HG03558 (cell line): Measurements from ENCODE around the gene CDH4.
"Not testable (repeated sequence)": the region's sequence is repeated elsewhere in the genome, so short reads cannot be mapped to it uniquely, and the experiment has no call there.

ENCODE experiments used
- ATAC-seq: cut with Tn5 transposase; IDR thresholded peaks from one replicate; pipeline ENCODE4 v1.9.1; 2021; ENCODE audit warnings: moderate number of reproducible peaks; ENCODE audit not compliant: unreplicated experiment; ENCODE audit errors: extremely low read depth

Gene CDH4

GRCh38 chr20:61447952-61448351 lies 195.9 kb downstream of the CDH4 start:
- no peak for ATAC-seq

DNA sequence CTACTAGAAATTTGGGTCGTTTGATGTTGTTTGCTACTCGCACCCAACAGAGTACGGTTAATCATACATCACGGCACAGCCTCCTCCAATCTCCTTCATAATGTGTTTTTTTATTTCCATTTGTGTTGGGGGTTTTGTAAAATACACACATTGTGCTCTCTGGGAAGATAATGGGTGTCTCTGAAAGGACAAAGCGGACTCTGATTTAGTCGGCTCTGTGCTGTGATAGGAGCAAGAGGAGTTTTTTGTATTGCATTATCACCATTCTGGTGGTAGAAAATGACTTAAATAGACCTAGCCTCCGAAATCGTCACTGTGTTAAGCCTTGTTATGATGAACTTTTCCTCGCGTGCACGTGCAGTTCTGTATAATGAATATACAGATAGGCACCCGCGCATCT lies 196.3 kb downstream of the CDH4 start:
- no peak for ATAC-seq

GRCh38 chr20:61449057-61449609 lies 197.1 kb downstream of the CDH4 start:
- no peak for ATAC-seq

GRCh38 chr20:61449916-61450315 lies 197.9 kb downstream of the CDH4 start:
- no peak for ATAC-seq

GRCh38 chr20:61450549-61450948 lies 198.5 kb downstream of the CDH4 start:
- ATAC-seq, result no peak

- no peak for ATAC-seq
Observed at GRCh38 chr20:61451009-61451408, 198.9 kb downstream of the CDH4 start.

DNA sequence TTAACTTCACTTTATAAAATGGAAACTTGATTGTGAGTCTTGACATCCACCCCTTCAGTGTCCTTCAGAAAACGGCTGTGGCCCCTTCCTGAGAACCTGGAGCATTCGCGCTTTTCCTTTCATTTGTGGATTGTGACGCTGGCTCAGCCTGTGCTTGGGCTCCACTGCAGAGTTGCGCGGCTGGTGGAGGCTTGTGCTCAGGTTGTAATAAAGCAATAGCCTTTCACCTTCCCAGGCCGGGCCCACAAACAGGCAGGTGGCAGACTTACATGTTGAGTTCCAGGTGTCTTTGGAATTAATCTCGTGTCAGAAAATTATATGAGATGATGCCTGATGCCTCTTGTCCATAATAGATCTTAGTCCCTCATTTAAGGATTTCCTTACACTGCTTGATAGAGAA lies 199.9 kb downstream of the CDH4 start:
- ATAC-seq, result no peak

DNA sequence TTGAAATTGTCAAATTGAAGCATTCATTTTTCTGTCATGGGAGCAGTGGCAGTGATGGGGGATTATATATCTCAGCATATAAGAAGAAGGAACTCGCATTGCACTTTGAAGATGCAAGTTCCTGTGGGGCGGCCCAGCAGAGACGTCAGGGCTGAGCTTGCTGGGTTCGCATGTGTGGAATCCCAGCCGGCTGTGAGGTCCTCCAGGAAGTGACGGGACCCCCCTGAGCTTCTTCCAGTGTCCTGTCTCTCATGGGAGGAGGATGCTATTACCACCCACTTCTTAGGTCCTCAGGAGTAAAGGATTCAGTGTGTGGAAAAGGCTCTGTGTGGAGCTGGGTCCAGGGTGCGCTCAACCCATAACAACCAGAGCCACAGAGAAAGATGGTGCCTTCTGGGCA lies 201.2 kb downstream of the CDH4 start:
- no peak for ATAC-seq

DNA sequence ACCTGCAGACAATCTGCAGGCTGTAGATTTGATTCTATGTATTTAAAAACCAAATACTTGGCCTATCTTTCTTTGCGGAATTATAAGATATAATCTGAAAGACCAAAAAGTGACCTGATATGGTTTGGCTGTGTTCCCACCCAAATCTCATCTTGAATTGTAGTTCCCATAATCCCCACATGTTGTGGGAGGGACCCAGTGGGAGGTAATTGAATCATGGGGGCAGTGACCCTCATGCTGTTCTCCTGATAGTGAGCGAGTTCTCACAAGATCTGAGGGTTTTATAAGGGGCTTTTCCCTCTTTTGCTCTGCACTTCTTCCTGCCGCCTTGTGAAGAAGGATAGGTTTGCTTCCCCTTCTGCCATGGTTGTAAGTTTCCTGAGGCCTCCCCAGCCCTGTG lies 201.6 kb downstream of the CDH4 start:
- ATAC-seq, result not testable (repeated sequence)

GRCh38 chr20:61454053-61454452 lies 202.0 kb downstream of the CDH4 start:
- no peak for ATAC-seq

GRCh38 chr20:61455508-61456215 lies 203.6 kb downstream of the CDH4 start:
- no peak for ATAC-seq

- ATAC-seq, result no peak
Observed at GRCh38 chr20:61457725-61458124, 205.7 kb downstream of the CDH4 start.

DNA sequence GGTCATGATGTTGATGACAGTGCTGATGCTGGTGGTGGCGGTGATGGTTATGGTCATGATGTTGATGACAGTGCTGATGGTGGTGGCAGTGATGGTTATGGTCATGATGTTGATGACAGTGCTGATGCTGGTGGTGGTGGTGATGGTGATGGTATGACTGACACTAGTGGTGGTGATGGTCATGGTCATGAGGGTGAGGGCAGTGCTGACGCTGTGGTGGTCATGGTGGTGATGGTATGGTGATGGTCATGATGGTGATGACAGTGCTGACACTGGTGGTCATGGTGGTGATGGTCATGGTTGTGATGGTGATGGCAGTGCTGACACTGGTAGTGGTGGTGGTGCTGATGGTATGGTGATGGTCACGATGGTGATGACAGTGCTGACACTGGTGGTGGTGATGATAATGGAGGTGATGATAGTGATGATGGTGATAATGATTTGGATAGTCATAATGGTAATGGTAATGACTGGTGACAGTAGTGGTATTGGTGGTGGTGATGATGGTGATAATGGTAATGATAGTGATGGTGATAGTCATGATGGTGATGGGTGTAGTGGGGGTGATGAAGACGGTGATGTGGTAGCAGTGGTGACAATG lies 206.2 kb downstream of the CDH4 start:
- ATAC-seq, result no peak

DNA sequence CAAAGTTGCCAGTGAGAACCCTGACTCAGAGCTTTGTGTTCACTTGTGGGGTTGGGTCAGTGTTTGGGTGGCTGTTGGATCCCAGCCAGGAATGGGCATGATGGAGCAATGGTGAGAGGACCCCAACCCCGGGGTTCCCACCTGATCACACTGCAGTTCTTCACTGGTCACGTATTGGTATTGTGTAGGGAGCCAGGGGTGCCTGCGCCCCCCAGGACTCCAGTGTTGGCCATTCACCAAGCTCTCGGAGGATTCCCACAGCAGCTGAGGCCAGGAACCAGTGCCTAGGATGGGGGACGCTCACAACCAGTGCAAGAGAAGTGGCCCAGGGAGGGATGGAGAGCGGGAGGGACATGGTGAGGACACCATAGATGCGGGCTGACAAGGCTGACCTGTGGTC lies 207.2 kb downstream of the CDH4 start:
- ATAC-seq, result no peak

- ATAC-seq, result no peak
Observed at GRCh38 chr20:61459705-61460104, 207.6 kb downstream of the CDH4 start.

DNA sequence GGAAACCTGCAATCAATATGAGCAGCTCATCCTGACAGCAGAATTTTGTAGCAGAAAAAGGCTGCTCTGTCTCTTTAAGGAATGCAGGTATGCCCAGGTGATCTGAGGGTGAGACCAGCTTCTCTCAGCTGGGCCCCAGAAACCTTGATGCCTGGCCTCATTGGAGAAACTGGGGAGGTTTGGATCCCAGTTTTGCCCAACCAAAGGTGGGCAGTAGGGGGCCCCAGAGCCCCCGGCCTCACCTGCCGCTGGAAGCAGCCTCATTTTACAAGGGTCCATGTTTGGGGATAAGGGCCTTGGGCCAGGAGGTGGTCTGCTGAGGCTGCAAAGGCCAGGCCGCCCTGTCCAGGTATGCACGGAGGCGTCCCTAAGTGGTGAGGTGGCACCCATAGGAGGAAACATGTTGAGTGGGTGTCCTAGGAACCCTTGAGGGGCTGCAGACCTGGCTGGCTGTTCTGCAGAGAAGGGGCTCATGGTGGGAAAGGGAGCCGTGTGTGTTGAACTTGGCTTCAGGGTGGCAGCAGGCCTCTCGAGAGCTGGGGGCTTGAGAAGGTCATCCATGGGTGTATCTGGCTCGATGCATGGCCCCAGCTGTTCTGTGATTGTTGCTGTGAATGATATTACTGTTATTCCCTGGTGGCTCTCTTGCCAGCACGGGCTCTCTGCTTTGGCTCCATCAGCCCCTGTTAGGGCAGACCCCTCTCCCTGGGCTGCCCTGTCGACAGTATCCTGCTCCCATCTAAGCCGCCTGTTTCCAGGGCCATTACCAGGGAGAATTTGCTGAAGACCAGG lies 208.4 kb downstream of the CDH4 start:
- ATAC-seq, result no peak

DNA sequence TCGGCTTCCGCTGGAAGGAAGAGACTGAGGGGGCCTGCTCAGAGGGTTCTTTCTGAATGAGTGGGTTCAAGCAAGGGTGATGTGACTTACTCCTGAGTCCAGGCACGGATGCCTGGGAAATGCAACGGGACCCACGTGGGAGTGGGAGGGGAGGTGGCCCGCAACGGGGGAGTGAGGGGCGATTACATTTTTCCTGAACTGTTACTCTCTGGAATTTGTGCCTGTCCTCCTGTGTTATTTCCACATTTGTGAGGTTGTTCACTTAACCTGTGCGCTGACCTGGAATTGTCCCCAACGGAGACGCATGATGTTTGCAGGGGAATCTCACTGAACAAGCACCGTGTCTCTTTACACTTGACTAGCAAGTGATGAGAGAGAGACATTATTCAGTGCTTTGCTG lies 209.4 kb downstream of the CDH4 start:
- no peak for ATAC-seq

GRCh38 chr20:61464307-61465303 lies 212.5 kb downstream of the CDH4 start:
- no peak for ATAC-seq

- no peak for ATAC-seq
Observed at GRCh38 chr20:61475729-61476128, 223.7 kb downstream of the CDH4 start.

- ATAC-seq, result no peak
Observed at GRCh38 chr20:61476956-61477355, 224.9 kb downstream of the CDH4 start.
